OCI-LY7 (cell line): ENCODE results near the gene FBXW11. TPM values are rescaled to one million over a fixed set of nuclear protein-coding genes. Genes with fewer than 3 reads are reported as not detected.

Experiments used
- BruUV-seq: library from RNA; stranded (reverse); fragments of 400-500 nt; replicated peaks from 2 replicates; lab custom pipeline; 2021; lab: Mats Ljungman, UMichigan
- CTCF ChIA-PET: fragments of 300-600 bp; sonication (Branson Sonifier 250); formaldehyde crosslinking; loops from one replicate; lab custom pipeline; 2022; ENCODE audit warnings: antibody characterized with exemption; ENCODE audit not compliant: unreplicated experiment; lab: Charles Lee
- POLR2A ChIA-PET: fragments of 300-600 bp; sonication (Branson Sonifier 250); formaldehyde crosslinking; loops from one replicate; lab custom pipeline; 2022; ENCODE audit warnings: antibody characterized with exemption; lab: Charles Lee
- DNase-seq: peaks from one replicate; pipeline ENCODE4 v3.0.0-alpha.2; 2015; ENCODE audit warnings: low spot score
- H2AFZ ChIP-seq: fragments of 200-600 bp; sonication (generic), shearing (Covaris generic); 2 replicates; pipeline ENCODE4 v1.6.1; 2014; ENCODE audit warnings: mild to moderate bottlenecking, antibody characterized with exemption, low read length, moderate library complexity
- H3K27ac ChIP-seq: fragments of 200-600 bp; sonication (generic); 2 replicates; pipeline ENCODE4 v1.5.1; 2014; ENCODE audit warnings: mixed run types, low read depth, mild to moderate bottlenecking, moderate library complexity, low read length, inconsistent platforms; ENCODE audit not compliant: poor library complexity, severe bottlenecking
- H3K36me3 ChIP-seq: fragments of 200-600 bp; sonication (generic); 2 replicates; pipeline ENCODE4 v1.6.1; 2014; ENCODE audit warnings: mild to moderate bottlenecking, antibody characterized with exemption, low read length, moderate library complexity, mixed read lengths; ENCODE audit not compliant: insufficient read depth
- H3K4me1 ChIP-seq: fragments of 200-600 bp; sonication (generic); 2 replicates; pipeline ENCODE4 v1.5.1; 2014; ENCODE audit warnings: mild to moderate bottlenecking, low read length; ENCODE audit not compliant: insufficient read depth, poor library complexity, severe bottlenecking
- H3K4me2 ChIP-seq: fragments of 200-600 bp; sonication (generic); 2 replicates; pipeline ENCODE4 v1.6.1; 2014; ENCODE audit warnings: mild to moderate bottlenecking, low read length
- H3K4me3 ChIP-seq: fragments of 200-600 bp; sonication (generic); 2 replicates; pipeline ENCODE4 v1.5.1; 2014; ENCODE audit warnings: mild to moderate bottlenecking, low read depth, low read length; ENCODE audit not compliant: poor library complexity, severe bottlenecking
- H3K79me2 ChIP-seq: fragments of 200-600 bp; sonication (generic); 2 replicates; pipeline ENCODE4 v1.6.1; 2016; ENCODE audit warnings: low read depth, mild to moderate bottlenecking, low read length, moderate library complexity, mixed read lengths; ENCODE audit not compliant: insufficient read depth
- H3K9me2 ChIP-seq: fragments of 200-600 bp; sonication (generic); 2 replicates; pipeline ENCODE4 v1.6.1; 2016; ENCODE audit warnings: mild to moderate bottlenecking, low read length, mixed read lengths; ENCODE audit not compliant: insufficient read depth
- H3K9me3 ChIP-seq: fragments of 200-600 bp; sonication (generic); 2 replicates; pipeline ENCODE4 v1.6.1; 2014; ENCODE audit warnings: mild to moderate bottlenecking, mixed run types, low read length, mixed read lengths
- H4K20me1 ChIP-seq: fragments of 200-600 bp; sonication (generic); 2 replicates; pipeline ENCODE4 v1.6.1; 2014; ENCODE audit warnings: mild to moderate bottlenecking, antibody characterized with exemption, low read length, moderate library complexity, mixed read lengths; ENCODE audit not compliant: insufficient read depth
- EZH2phosphoT487 ChIP-seq: fragments of 200-600 bp; sonication (generic); IDR thresholded peaks from 2 replicates; pipeline ENCODE4 v1.6.1; 2018; ENCODE audit warnings: low read depth, borderline replicate concordance, mild to moderate bottlenecking, mixed run types, antibody characterized with exemption, low read length, moderate library complexity, mixed read lengths
- intact Hi-C: fragments of 100-400 bp; cut with micrococcal nuclease; formaldehyde crosslinking; loops from one replicate; pipeline ENCODE4 v1.10.0; 2022; ENCODE audit not compliant: unreplicated experiment
- total RNA-seq, 2 experiments: library from RNA; depleted of rRNA in 1 of 2; stranded (reverse); fragments of >200 nt in 1 of 2; shearing (Covaris generic) in 1 of 2; gene quantifications; 2 replicates each; pipeline ENCODE4 v1.2.3, GENCODE V29; 2014 to 2022
- TF ChIP-seq, protein P1 (sequence below): fragments of 200-600 bp; sonication (generic); conservative IDR thresholded peaks from 2 replicates; pipeline ENCODE4 v1.5.1; 2014; ENCODE audit warnings: mild to moderate bottlenecking, antibody characterized with exemption, low read length, moderate library complexity, mixed read lengths

The FBXW11 gene
- total RNA-seq, 2 experiments from 2014 or later: 33.0 to 51.5 TPM

- peaks cover 2% of the 10 kb centered on the region; the same call in 1 of the 2 replicates for H3K36me3 ChIP-seq
- H3K4me1 ChIP-seq: no peaks in the 10 kb centered on the region
- TF ChIP-seq EZH2phosphoT487: no peak
- H3K4me2 ChIP-seq: no peak overlapping the region
- H3K9me3 ChIP-seq: no peaks in the 10 kb centered on the region
- POLR2A ChIA-PET: interaction anchor here (0.7 kb wide), 2 partner anchors 111 to 494 kb away, joined by 3 read pairs; no protein-coding TSS in a partner anchor
- intact Hi-C loops: no loop called here
- H2AFZ ChIP-seq: no peak overlapping the region
- no peaks in the 10 kb centered on the region for H4K20me1 ChIP-seq
- H3K9me2 ChIP-seq: no peaks in the 10 kb centered on the region
- H3K27ac ChIP-seq: no peak overlapping the region
- no peak for DNase-seq
- no peak overlapping the region for H3K4me3 ChIP-seq
- CTCF ChIA-PET: no interaction called here
- no TSS peak for BruUV-seq
- H3K79me2 ChIP-seq: no peaks in the 10 kb centered on the region
Observed at GRCh38 chr5:171857489-171857876, 149.0 kb downstream of the FBXW11 start.

DNA sequence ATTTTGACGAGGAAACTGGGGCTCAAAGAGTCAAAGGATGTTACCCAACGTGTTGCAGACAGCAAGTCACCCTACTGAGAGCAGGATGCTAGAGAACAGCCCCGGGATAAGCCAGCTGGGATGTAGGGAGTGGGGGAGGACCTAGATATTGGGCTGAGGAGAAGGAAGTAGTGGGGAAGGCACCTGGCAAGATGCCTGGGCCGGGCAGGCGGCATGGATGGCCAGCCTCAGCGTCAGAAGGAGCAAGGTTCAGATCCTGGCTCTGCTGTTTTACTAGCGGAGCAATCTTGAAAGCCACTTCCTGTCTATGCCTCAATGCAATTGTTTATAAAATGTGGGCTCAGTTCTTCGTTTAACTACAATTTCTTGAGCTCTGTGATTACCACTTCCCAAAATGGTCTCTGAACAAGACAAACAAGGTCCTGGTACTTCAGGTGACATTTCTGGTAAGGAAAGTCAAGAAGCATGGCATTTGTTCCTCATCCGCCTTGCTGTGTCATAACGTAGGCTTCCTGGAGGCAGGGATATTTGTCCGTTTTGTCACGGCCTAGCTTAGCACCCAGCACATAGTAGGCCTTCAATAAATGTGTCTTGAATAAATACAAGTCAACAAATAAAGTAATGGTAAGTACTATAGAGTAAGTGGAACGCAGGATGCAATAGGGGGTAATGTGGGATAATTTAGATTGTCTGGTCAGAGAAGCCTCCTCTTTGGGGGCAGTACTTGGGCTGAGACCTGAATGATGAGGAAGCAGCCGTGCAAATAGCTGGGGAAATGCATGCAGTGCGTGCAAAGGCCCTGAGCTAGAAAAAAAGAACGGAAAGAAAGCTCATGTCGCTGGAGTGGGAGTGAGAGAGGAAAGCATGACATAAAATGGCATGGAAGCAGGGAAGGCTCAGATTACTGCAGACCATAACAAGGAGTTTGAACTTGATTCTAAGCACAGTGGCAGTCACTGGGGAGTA, 150.4 kb downstream of the FBXW11 start:
- H3K9me3 ChIP-seq: no peaks in the 10 kb centered on the region
- intact Hi-C loops: no loop called here
- no peaks in the 10 kb centered on the region for H4K20me1 ChIP-seq
- no peak overlapping the region for H3K4me2 ChIP-seq
- no peak overlapping the region for H3K27ac ChIP-seq
- BruUV-seq: no TSS peak
- TF ChIP-seq EZH2phosphoT487: no peak
- TF ChIP-seq, protein P1, sequence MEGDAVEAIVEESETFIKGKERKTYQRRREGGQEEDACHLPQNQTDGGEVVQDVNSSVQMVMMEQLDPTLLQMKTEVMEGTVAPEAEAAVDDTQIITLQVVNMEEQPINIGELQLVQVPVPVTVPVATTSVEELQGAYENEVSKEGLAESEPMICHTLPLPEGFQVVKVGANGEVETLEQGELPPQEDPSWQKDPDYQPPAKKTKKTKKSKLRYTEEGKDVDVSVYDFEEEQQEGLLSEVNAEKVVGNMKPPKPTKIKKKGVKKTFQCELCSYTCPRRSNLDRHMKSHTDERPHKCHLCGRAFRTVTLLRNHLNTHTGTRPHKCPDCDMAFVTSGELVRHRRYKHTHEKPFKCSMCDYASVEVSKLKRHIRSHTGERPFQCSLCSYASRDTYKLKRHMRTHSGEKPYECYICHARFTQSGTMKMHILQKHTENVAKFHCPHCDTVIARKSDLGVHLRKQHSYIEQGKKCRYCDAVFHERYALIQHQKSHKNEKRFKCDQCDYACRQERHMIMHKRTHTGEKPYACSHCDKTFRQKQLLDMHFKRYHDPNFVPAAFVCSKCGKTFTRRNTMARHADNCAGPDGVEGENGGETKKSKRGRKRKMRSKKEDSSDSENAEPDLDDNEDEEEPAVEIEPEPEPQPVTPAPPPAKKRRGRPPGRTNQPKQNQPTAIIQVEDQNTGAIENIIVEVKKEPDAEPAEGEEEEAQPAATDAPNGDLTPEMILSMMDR: no peak
- POLR2A ChIA-PET: no interaction called here
- H3K36me3 ChIP-seq: no peaks in the 10 kb centered on the region
- no peak overlapping the region for H2AFZ ChIP-seq
- DNase-seq: no peak
- H3K4me1 ChIP-seq: no peaks in the 10 kb centered on the region
- no peak overlapping the region for H3K4me3 ChIP-seq
- H3K79me2 ChIP-seq: no peaks in the 10 kb centered on the region
- CTCF ChIA-PET: no interaction called here
- no peaks in the 10 kb centered on the region for H3K9me2 ChIP-seq

DNA sequence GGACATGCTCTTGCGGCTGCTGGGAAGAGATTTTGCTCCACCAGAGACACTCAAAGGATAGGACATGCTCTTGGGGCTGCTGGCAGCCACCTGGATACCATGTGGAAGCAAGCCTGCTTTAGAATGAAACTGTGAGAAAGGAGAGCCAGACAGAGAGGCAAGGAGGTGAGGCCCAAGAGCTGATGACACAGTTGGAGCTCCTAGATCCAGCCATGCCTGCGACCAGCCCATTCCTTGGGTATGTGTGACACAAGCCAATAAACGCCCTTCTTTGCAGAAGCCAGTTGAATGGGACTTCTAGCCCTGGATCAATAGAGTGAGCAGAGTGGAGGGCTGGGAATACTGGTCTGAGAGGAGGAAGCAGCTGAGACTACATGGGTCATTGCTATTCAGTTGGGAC, 151.2 kb downstream of the FBXW11 start:
- BruUV-seq: no TSS peak
- TF ChIP-seq, protein P1: no peak
- TF ChIP-seq EZH2phosphoT487: no peak
- Histone ChIP-seq H3K4me2 (no peak overlapping the region), H3K27ac (no peak overlapping the region), H3K36me3 (no peaks in the 10 kb centered on the region), H2AFZ (no peak overlapping the region), H3K9me3 (no peaks in the 10 kb centered on the region), H3K4me3 (no peak overlapping the region), H4K20me1 (no peaks in the 10 kb centered on the region), H3K4me1 (no peaks in the 10 kb centered on the region), H3K9me2 (no peaks in the 10 kb centered on the region), H3K79me2 (no peaks in the 10 kb centered on the region)
- POLR2A ChIA-PET: interaction anchor here (0.6 kb wide), 1 partner anchor 614 kb away, joined by 4 read pairs; no protein-coding TSS in a partner anchor
- DNase-seq: no peak
- intact Hi-C loops: no loop called here
- CTCF ChIA-PET: no interaction called here
